H7 (cell line): ENCODE measurements around the gene MBD3. TPM values are rescaled to one million over a fixed set of nuclear protein-coding genes. Genes with fewer than 3 reads are reported as not detected.
A peak's percentile ranks its signal among the peaks of the same experiment; 100 is the strongest.
"Not testable (repeated sequence)": the region's sequence is repeated elsewhere in the genome, so short reads cannot be mapped to it uniquely, and the experiment has no call there.

Source experiments
- DNase-seq: peaks from one replicate; pipeline ENCODE4 v3.0.0; 2012
- H3K27me3 ChIP-seq: 2 replicates; pipeline ENCODE4 v1.6.0; 2011; ENCODE audit warnings: mild to moderate bottlenecking, low read length; ENCODE audit not compliant: control insufficient read depth, insufficient read depth
- H3K36me3 ChIP-seq: replicated peaks from 2 replicates; pipeline ENCODE4 v1.5.1; 2011; ENCODE audit warnings: low read length; ENCODE audit not compliant: control insufficient read depth, insufficient read depth
- H3K4me3 ChIP-seq: 2 replicates; pipeline ENCODE4 v1.5.1; 2011; ENCODE audit warnings: low read depth, mild to moderate bottlenecking, control low read depth, low read length, moderate library complexity; ENCODE audit not compliant: insufficient read depth
- total RNA-seq: library from RNA; depleted of rRNA; stranded (reverse); fragments of >200 nt; shearing (Covaris generic); gene quantifications from 2 replicates; pipeline ENCODE4 v1.2.3, GENCODE V29; 2014

The MBD3 gene
- total RNA-seq, 1 experiment from 2014 or later: 105 TPM

GRCh38 chr19:1558552-1558951 is 34.1 kb downstream of the MBD3 start:
- peak; percentile 58 for DNase-seq
- H3K27me3 ChIP-seq: no peaks in the 10 kb centered on the region
- H3K4me3 ChIP-seq: no peak overlapping the region
- H3K36me3 ChIP-seq: no peaks in the 10 kb centered on the region; the same call in 1 of the 2 replicates

GRCh38 chr19:1556390-1557070 is 36.1 kb downstream of the MBD3 start:
- H3K4me3 ChIP-seq: no peak overlapping the region
- no peak for DNase-seq
- no peaks in the 10 kb centered on the region; the same call in 1 of the 2 replicates for H3K36me3 ChIP-seq
- no peaks in the 10 kb centered on the region for H3K27me3 ChIP-seq

GRCh38 chr19:1555487-1556389 is 36.9 kb downstream of the MBD3 start:
- no peak overlapping the region for H3K4me3 ChIP-seq
- no peaks in the 10 kb centered on the region; the same call in 1 of the 2 replicates for H3K36me3 ChIP-seq
- DNase-seq: peak; percentile 64
- no peaks in the 10 kb centered on the region for H3K27me3 ChIP-seq

GRCh38 chr19:1554968-1555367 is 37.7 kb downstream of the MBD3 start:
- no peak for DNase-seq
- Histone ChIP-seq H3K36me3 (no peaks in the 10 kb centered on the region; the same call in 1 of the 2 replicates), H3K4me3 (no peak overlapping the region), H3K27me3 (no peaks in the 10 kb centered on the region)

GRCh38 chr19:1553415-1553814 is 39.2 kb downstream of the MBD3 start:
- no peak overlapping the region for H3K4me3 ChIP-seq
- no peaks in the 10 kb centered on the region for H3K27me3 ChIP-seq
- DNase-seq: no peak
- H3K36me3 ChIP-seq: no peaks in the 10 kb centered on the region; the same call in 1 of the 2 replicates

GRCh38 chr19:1551068-1552040 is 41.3 kb downstream of the MBD3 start:
- no peaks in the 10 kb centered on the region; the same call in 1 of the 2 replicates for H3K36me3 ChIP-seq
- H3K27me3 ChIP-seq: no peaks in the 10 kb centered on the region
- no peak overlapping the region for H3K4me3 ChIP-seq
- DNase-seq: no peak

GRCh38 chr19:1549332-1549945 is 43.2 kb downstream of the MBD3 start:
- Histone ChIP-seq H3K4me3 (no peak overlapping the region), H3K36me3 (no peaks in the 10 kb centered on the region; the same call in 1 of the 2 replicates), H3K27me3 (peaks cover 3% of the 10 kb centered on the region)
- DNase-seq: no peak

GRCh38 chr19:1540365-1540925 is 52.2 kb downstream of the MBD3 start:
- peaks cover 2% of the 10 kb centered on the region; the same call in 1 of the 2 replicates for H3K27me3 ChIP-seq
- H3K4me3 ChIP-seq: peak overlapping the region; percentile 21
- H3K36me3 ChIP-seq: no peaks in the 10 kb centered on the region
- peak; percentile 66 for DNase-seq

GRCh38 chr19:1539749-1540148 is 52.9 kb downstream of the MBD3 start:
- not testable (repeated sequence) for H3K36me3 ChIP-seq, H3K4me3 ChIP-seq, H3K27me3 ChIP-seq, DNase-seq

GRCh38 chr19:1538978-1539377 is 53.7 kb downstream of the MBD3 start:
- no peak for DNase-seq
- no peak overlapping the region for H3K4me3 ChIP-seq
- H3K36me3 ChIP-seq: no peaks in the 10 kb centered on the region
- peaks cover 2% of the 10 kb centered on the region; the same call in 1 of the 2 replicates for H3K27me3 ChIP-seq

GRCh38 chr19:1535699-1536098 is 57.0 kb downstream of the MBD3 start:
- H3K27me3 ChIP-seq, DNase-seq, H3K36me3 ChIP-seq, H3K4me3 ChIP-seq: not testable (repeated sequence)

- H3K27me3 ChIP-seq: no peaks in the 10 kb centered on the region
- H3K36me3 ChIP-seq: no peaks in the 10 kb centered on the region
- DNase-seq: no peak
- H3K4me3 ChIP-seq: no peak overlapping the region
These were observed 57.7 kb downstream of the MBD3 start for GRCh38 chr19:1534972-1535371.

- Histone ChIP-seq H3K36me3 (no peaks in the 10 kb centered on the region), H3K27me3 (no peaks in the 10 kb centered on the region), H3K4me3 (no peak overlapping the region)
- peak; percentile 62 for DNase-seq
These were observed 59.0 kb downstream of the MBD3 start for GRCh38 chr19:1533510-1534150.
